Transverse colon (tissue), 4 donors: ENCODE data around the gene BID. TPM values are rescaled to one million over a fixed set of nuclear protein-coding genes. Genes with fewer than 3 reads are reported as not detected.

Experiments used
- DNase-seq: peaks from one replicate; pipeline ENCODE4 v3.0.0-alpha.2; 2019
- H3K27ac ChIP-seq, 4 donors: fragments of 200-600 bp; sonication (generic); 2 replicates each; pipeline ENCODE4 v1.5.1; 2016 to 2018; ENCODE audit warnings: inconsistent platforms in 4 of 4
- H3K27me3 ChIP-seq: fragments of 200-600 bp; sonication (generic); 2 replicates; pipeline ENCODE4 v1.5.1; 2017; ENCODE audit warnings: inconsistent platforms
- H3K36me3 ChIP-seq, 4 donors: fragments of 200-600 bp; sonication (generic); 2 replicates each; pipeline ENCODE4 v1.5.1; 2017 to 2019; ENCODE audit warnings: inconsistent platforms in 4 of 4
- H3K4me1 ChIP-seq, 4 donors: fragments of 200-600 bp; sonication (generic); 2 replicates each; pipeline ENCODE4 v1.5.1; 2017 to 2020; ENCODE audit warnings: inconsistent platforms in 4 of 4
- H3K4me3 ChIP-seq, 4 donors: fragments of 200-600 bp; sonication (generic); 1 replicate in 1 of 4; 2 replicates in 3 of 4; pipeline versions ENCODE4 v1.5.1 to v1.6.1; 2017 to 2019; ENCODE audit warnings: inconsistent platforms in 4 of 4
- H3K9me3 ChIP-seq, 2 donors: fragments of 200-600 bp; sonication (generic); 2 replicates each; pipeline ENCODE4 v1.5.1; 2017 to 2019; ENCODE audit warnings: inconsistent platforms in 2 of 2
- EP300 ChIP-seq: sonication (generic); formaldehyde crosslinking; IDR thresholded peaks from one replicate; pipeline ENCODE4 v1.6.1; 2017; ENCODE audit warnings: antibody characterized with exemption, low read depth
- POLR2A ChIP-seq: fragments of 450-650 bp; IDR thresholded peaks from one replicate; pipeline ENCODE4 v1.6.1; 2016; ENCODE audit warnings: antibody characterized with exemption, mild to moderate bottlenecking, moderate library complexity
- POLR2AphosphoS5 ChIP-seq, 3 donors: sonication (generic); formaldehyde crosslinking; IDR thresholded peaks; one replicate each; pipeline ENCODE4 v1.6.1; 2016; ENCODE audit warnings: antibody characterized with exemption in 3 of 3
- whole genome bisulfite sequencing, 2 donors: methylation state at CpG; one replicate each; pipeline ENCODE4 v1.1.5; 2018; ENCODE audit warnings: low coverage in 1 of 2; 5-methylcytosine and 5-hydroxymethylcytosine counted together
- in situ Hi-C, 4 donors: fragments of 200-750 bp; cut with MboI; loops; one replicate each; pipeline versions ENCODE4 v1.15.0 to v1.15.1; 2017; ENCODE audit warnings: low sequenced_read_pairs in 3 of 4, low pct_ligation_motif_present in 1 of 4, low pct_unique_long_range_greater_than_20kb in 1 of 4
- intact Hi-C: fragments of 100-400 bp; cut with DNase I; formaldehyde crosslinking; loops from one replicate; pipeline ENCODE4 v1.15.1; 2023; ENCODE audit warnings: low total_unique reads
- total RNA-seq, 4 donors: library from RNA; depleted of rRNA; stranded (reverse); fragments of >200 nt; gene quantifications; one replicate each; pipeline ENCODE4 v1.1.0, GENCODE V29; 2016
- TF ChIP-seq, protein P1 (sequence below), 5 experiments: fragments of 200-600 bp in 3 of 5; fragments of 450-650 bp in 2 of 5; sonication (generic) in 3 of 5; IDR thresholded peaks; 1 replicate in 2 of 5; 2 replicates in 3 of 5; pipeline ENCODE4 v1.5.1; 2016 to 2017; ENCODE audit warnings: antibody characterized with exemption in 5 of 5, inconsistent platforms in 3 of 5, mild to moderate bottlenecking in 2 of 5, moderate library complexity in 1 of 5

BID gene
- total RNA-seq, 4 donors from 2014 or later: 21.1 to 59.5 (median 25.5) TPM

DNA sequence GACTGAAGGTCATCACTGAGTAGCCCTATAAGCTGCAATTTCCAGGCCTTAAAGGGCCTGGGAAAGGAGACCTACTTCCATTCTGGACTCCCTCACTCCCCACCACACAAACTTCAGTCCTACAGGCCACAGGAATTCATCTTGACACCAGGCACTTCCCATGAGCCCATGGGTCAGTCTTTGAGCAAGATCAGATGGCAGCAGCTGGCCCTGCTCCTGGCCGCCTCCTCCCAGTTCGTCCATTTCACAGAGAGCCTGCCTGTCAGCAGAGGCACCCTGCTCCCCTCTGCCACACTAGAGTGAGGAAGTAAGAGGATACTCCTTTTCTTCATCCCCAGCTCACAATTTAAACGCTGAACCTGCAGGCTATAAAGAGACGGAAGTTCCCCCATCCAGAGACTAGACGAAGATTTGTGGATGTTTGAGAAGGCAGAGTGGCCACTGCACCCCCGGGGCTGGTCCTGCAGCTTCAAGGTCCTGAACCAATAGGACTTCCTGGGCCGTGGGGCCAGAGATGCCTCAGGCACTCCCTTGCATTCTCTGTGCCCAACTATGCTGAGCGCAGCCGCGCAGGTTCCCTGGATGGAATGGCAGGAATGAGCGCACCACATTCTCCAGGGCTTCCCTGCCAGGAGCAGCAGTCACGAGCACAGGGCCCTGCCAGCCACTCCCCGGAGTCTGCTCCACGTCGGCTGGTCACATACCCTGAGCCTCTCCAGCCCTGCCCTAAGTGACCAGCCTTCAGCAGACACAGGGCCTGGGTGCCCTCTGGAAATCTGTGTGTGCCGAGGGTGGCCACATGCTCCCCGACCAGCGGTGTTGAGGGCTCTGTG lies 33.5 kb upstream of the BID start:
- no peak for TF ChIP-seq POLR2A
- TF ChIP-seq EP300: no peak
- TF ChIP-seq, protein P1, sequence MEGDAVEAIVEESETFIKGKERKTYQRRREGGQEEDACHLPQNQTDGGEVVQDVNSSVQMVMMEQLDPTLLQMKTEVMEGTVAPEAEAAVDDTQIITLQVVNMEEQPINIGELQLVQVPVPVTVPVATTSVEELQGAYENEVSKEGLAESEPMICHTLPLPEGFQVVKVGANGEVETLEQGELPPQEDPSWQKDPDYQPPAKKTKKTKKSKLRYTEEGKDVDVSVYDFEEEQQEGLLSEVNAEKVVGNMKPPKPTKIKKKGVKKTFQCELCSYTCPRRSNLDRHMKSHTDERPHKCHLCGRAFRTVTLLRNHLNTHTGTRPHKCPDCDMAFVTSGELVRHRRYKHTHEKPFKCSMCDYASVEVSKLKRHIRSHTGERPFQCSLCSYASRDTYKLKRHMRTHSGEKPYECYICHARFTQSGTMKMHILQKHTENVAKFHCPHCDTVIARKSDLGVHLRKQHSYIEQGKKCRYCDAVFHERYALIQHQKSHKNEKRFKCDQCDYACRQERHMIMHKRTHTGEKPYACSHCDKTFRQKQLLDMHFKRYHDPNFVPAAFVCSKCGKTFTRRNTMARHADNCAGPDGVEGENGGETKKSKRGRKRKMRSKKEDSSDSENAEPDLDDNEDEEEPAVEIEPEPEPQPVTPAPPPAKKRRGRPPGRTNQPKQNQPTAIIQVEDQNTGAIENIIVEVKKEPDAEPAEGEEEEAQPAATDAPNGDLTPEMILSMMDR (IDR thresholded peaks at IDR 0.05): no peak
- TF ChIP-seq POLR2AphosphoS5 (IDR thresholded peaks at IDR 0.05): no peak
- Histone ChIP-seq H3K36me3 (peaks cover 0 to 25% (median 3%) of the 10 kb centered on the region in 4 donors), H3K9me3 (no peaks in the 10 kb centered on the region), H3K27ac (no peak overlapping the region), H3K4me1 (peaks cover 0 to 12% (median 8%) of the 10 kb centered on the region in 4 donors), H3K27me3 (no peaks in the 10 kb centered on the region), H3K4me3 (no peak overlapping the region)
- DNase-seq: no peak
- 86% methylated on average over 13 of the region's 18 CpGs; no CpG with 5 or more reads in 1 of the 2 donors for WGBS, 2 donors
- intact Hi-C loops (no loop called here), in situ Hi-C loops (no loop called here)

DNA sequence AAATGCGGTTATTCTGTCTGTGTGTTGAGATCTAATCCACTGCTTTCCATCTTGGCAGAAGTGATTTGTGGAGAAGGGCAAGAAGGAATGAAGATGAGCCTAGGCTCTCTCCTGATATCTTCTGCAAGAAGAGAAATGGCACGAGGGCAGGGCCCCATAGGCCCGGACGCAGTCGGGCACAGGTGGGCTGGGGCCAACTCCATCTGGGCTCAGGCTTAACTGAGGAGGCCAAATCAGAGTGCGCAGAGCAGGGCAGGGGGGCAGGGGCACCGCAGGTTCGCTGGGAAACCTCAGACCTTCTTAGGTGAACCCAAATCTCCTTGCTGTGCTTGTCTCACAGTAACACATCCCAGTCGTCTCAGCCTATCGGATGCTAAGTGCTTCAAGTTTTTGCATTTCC lies 32.8 kb upstream of the BID start:
- intact Hi-C loops: no loop called here
- Histone ChIP-seq H3K4me3 (no peak overlapping the region), H3K9me3 (no peaks in the 10 kb centered on the region), H3K36me3 (peaks cover 0 to 22% (median 3%) of the 10 kb centered on the region in 4 donors), H3K4me1 (peaks cover 0 to 12% (median 8%) of the 10 kb centered on the region in 4 donors), H3K27ac (no peak overlapping the region), H3K27me3 (no peaks in the 10 kb centered on the region)
- TF ChIP-seq POLR2A (no peak), POLR2AphosphoS5 (IDR thresholded peaks at IDR 0.05) (no peak), EP300 (no peak)
- TF ChIP-seq, protein P1 (IDR thresholded peaks at IDR 0.05): no peak
- no peak for DNase-seq
- 95% methylated on average over 10 of the region's 10 CpGs; no CpG with 5 or more reads in 1 of the 2 donors for WGBS, 2 donors
- in situ Hi-C loops: no loop called here

DNA sequence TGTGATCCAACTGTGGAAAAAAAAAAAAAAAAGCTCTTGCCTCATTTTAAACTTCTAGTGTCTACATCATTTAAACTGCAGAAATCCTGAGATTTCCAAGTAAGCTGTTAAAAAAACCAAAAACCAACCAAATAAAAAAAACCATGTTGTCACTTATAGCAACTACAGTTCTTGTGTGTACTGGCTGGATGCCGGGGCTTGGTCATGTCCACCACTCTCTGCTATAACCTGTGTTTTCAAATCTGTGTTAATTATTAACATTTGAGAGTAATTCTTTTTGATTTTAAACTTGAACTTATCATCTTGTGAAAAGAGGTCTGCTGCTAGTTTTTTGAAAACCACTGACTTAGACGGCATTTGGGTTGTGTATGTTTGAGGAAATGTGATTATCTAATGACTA lies 32.2 kb upstream of the BID start:
- H3K27ac ChIP-seq: no peak overlapping the region
- peaks cover 0 to 22% (median 3%) of the 10 kb centered on the region in 4 donors for H3K36me3 ChIP-seq
- H3K4me3 ChIP-seq: no peak overlapping the region
- no peaks in the 10 kb centered on the region for H3K9me3 ChIP-seq
- in situ Hi-C loops: no loop called here
- no peaks in the 10 kb centered on the region for H3K27me3 ChIP-seq
- DNase-seq: no peak
- TF ChIP-seq POLR2A: no peak
- TF ChIP-seq EP300: no peak
- no peak for TF ChIP-seq POLR2AphosphoS5 (IDR thresholded peaks at IDR 0.05)
- TF ChIP-seq, protein P1 (IDR thresholded peaks at IDR 0.05): no peak
- 0 to 65% methylated on average over 1 to 2 of the region's 2 CpGs for WGBS, 2 donors
- intact Hi-C loops: no loop called here
- peaks cover 0 to 9% (median 5%) of the 10 kb centered on the region in 4 donors for H3K4me1 ChIP-seq

DNA sequence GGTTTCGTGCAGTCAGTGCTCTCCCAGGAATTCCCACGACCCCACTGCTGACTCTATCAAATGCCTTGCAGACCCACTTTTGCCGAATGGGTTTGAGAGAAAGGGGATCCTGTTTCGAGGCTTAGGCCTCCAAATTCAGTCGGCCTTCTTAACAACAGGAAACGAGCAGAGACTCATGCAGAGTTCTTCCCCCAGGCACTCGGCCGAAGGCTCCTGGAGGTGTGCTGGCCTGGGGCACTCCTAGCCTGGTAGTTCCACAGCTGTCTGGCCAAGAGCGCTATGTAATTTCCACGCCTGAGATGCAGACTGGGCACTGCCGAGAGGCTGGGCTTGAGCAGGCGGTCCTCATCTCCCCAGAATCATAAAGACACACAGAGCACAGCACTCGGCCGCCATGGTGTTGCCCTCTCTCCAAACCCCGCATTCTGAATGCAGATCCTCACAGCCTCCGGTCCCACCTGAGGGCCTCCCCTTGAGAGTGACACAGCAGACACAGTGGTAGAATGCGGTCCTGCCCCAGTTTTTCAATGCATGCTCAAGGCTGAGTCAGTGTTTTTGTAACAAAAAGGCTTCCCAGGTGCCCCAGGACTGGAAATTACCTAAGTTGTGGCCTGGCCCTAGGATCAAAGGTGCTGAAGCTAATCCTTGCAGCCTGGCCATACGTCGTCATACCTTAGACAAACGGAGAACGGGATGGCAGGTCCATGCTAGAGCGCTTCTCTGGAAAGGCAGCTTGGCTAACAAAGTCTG lies 30.2 kb upstream of the BID start:
- WGBS, 2 donors: 92% methylated on average over 22 of the region's 22 CpGs; no CpG with 5 or more reads in 1 of the 2 donors
- TF ChIP-seq, protein P1 (IDR thresholded peaks at IDR 0.05): no peak
- TF ChIP-seq EP300 (no peak), POLR2AphosphoS5 (IDR thresholded peaks at IDR 0.05) (no peak), POLR2A (no peak)
- intact Hi-C loops (no loop called here), in situ Hi-C loops (no loop called here)
- Histone ChIP-seq H3K9me3 (no peaks in the 10 kb centered on the region), H3K4me3 (no peak overlapping the region), H3K27ac (no peak overlapping the region), H3K27me3 (no peaks in the 10 kb centered on the region), H3K4me1 (peaks cover 0 to 5% (median 0%) of the 10 kb centered on the region in 4 donors), H3K36me3 (peaks cover 0 to 22% (median 3%) of the 10 kb centered on the region in 4 donors)
- no peak for DNase-seq
